Ectodermal cell (in vitro differentiated cells): ENCODE measurements around the gene PSG4.
"Not testable (repeated sequence)": the region's sequence is repeated elsewhere in the genome, so short reads cannot be mapped to it uniquely, and the experiment has no call there.

Experiments
- H3K27ac ChIP-seq: 2 replicates; pipeline ENCODE4 v1.7.0; 2013; ENCODE audit warnings: mild to moderate bottlenecking, low read depth, low read length; ENCODE audit not compliant: insufficient read depth, poor library complexity, severe bottlenecking
- H3K27me3 ChIP-seq: 2 replicates; pipeline ENCODE4 v1.7.0; 2013; ENCODE audit warnings: mild to moderate bottlenecking, low read length; ENCODE audit not compliant: insufficient read depth, control insufficient read depth, poor library complexity, severe bottlenecking
- H3K36me3 ChIP-seq: one replicate; pipeline ENCODE4 v1.7.0; 2013; ENCODE audit warnings: low read length; ENCODE audit not compliant: control insufficient read depth, insufficient read depth
- H3K4me1 ChIP-seq: one replicate; pipeline ENCODE4 v1.7.0; 2013; ENCODE audit warnings: low read length; ENCODE audit not compliant: control insufficient read depth, insufficient read depth
- H3K4me3 ChIP-seq: 2 replicates; pipeline ENCODE4 v1.7.0; 2013; ENCODE audit warnings: low read depth, low read length, control low read depth; ENCODE audit not compliant: insufficient read depth
- H3K9me3 ChIP-seq: 2 replicates; pipeline ENCODE4 v1.7.0; 2013; ENCODE audit warnings: mild to moderate bottlenecking, low read length, moderate library complexity; ENCODE audit not compliant: control insufficient read depth
- WGBS, 2 experiments: methylation state at CpG; one replicate each; pipeline ENCODE4 v1.1.7; 2013; ENCODE audit warnings: missing lambda C conversion rate in 2 of 2; 5-methylcytosine and 5-hydroxymethylcytosine counted together

Gene PSG4

GRCh38 chr19:43201337-43201801 is 4.1 kb downstream of the PSG4 start:
- H3K27me3 ChIP-seq, H3K4me3 ChIP-seq, H3K4me1 ChIP-seq, H3K36me3 ChIP-seq, H3K9me3 ChIP-seq, H3K27ac ChIP-seq: not testable (repeated sequence)
- WGBS, 2 experiments = 87% methylated on average over 7 of the region's 7 CpGs

- not testable (repeated sequence) for H3K36me3 ChIP-seq, H3K27ac ChIP-seq, H3K4me3 ChIP-seq, H3K27me3 ChIP-seq, H3K4me1 ChIP-seq, H3K9me3 ChIP-seq
- 50 to 67% methylated on average over 3 to 5 of the region's 5 CpGs for WGBS, 2 experiments
These were observed 6.6 kb downstream of the PSG4 start for GRCh38 chr19:43198686-43199419.

GRCh38 chr19:43197666-43198397 is 7.6 kb downstream of the PSG4 start:
- H3K27ac ChIP-seq, H3K4me1 ChIP-seq, H3K36me3 ChIP-seq, H3K9me3 ChIP-seq, H3K27me3 ChIP-seq, H3K4me3 ChIP-seq: not testable (repeated sequence)
- 90 to 95% methylated on average over 4 of the region's 7 CpGs for WGBS, 2 experiments

- H3K27ac ChIP-seq, H3K4me3 ChIP-seq, H3K36me3 ChIP-seq, H3K27me3 ChIP-seq, H3K9me3 ChIP-seq, H3K4me1 ChIP-seq: not testable (repeated sequence)
- 89 to 91% methylated on average over 7 of the region's 7 CpGs for WGBS, 2 experiments
These were observed 11.0 kb downstream of the PSG4 start for GRCh38 chr19:43194397-43194796.

- H3K27me3 ChIP-seq, H3K36me3 ChIP-seq, H3K27ac ChIP-seq, H3K4me1 ChIP-seq, H3K4me3 ChIP-seq, H3K9me3 ChIP-seq: not testable (repeated sequence)
- WGBS, 2 experiments = 85% methylated on average over 3 to 4 of the region's 4 CpGs
These were observed 12.9 kb downstream of the PSG4 start for GRCh38 chr19:43192381-43193155.

- not testable (repeated sequence) for H3K36me3 ChIP-seq, H3K27me3 ChIP-seq, H3K4me1 ChIP-seq, H3K27ac ChIP-seq, H3K4me3 ChIP-seq, H3K9me3 ChIP-seq
- WGBS, 2 experiments = 76 to 78% methylated on average over 8 of the region's 9 CpGs
These were observed 17.3 kb downstream of the PSG4 start for GRCh38 chr19:43188092-43188491.

GRCh38 chr19:43186311-43186935 is 19.0 kb downstream of the PSG4 start, which contains the start of gene PSG5:
TSS of gene PSG5 (minus strand) at chr19:43186536. CDS start at chr19:43186405, 131 bp downstream.
- H3K9me3 ChIP-seq, H3K27me3 ChIP-seq, H3K4me3 ChIP-seq, H3K27ac ChIP-seq, H3K4me1 ChIP-seq, H3K36me3 ChIP-seq: not testable (repeated sequence)
- WGBS, 2 experiments = 83 to 86% methylated on average over 7 of the region's 7 CpGs

GRCh38 chr19:43181869-43182771 is 23.3 kb downstream of the PSG4 start:
- not testable (repeated sequence) for H3K36me3 ChIP-seq, H3K9me3 ChIP-seq, H3K27me3 ChIP-seq, H3K4me1 ChIP-seq, H3K4me3 ChIP-seq, H3K27ac ChIP-seq
- WGBS, 2 experiments = 75 to 84% methylated on average over 3 of the region's 4 CpGs

GRCh38 chr19:43179569-43180147 is 25.8 kb downstream of the PSG4 start:
- not testable (repeated sequence) for H3K27ac ChIP-seq, H3K36me3 ChIP-seq, H3K9me3 ChIP-seq, H3K4me3 ChIP-seq, H3K4me1 ChIP-seq, H3K27me3 ChIP-seq
- WGBS, 2 experiments = 24 to 31% methylated on average over 1 of the region's 1 CpG
